MCF 10A (cell line): Measurements from ENCODE around the gene FUT2. TPM values are rescaled to one million over a fixed set of nuclear protein-coding genes. Genes with fewer than 3 reads are reported as not detected.
A peak's percentile ranks its signal among the peaks of the same experiment; 100 is the strongest.

Experiments
- BruUV-seq: library from RNA; stranded (reverse); fragments of 400-500 nt; replicated peaks from 2 replicates; lab custom pipeline; 2021; lab: Mats Ljungman, UMichigan
- CTCF ChIA-PET: fragments of 300-600 bp; sonication (Branson Sonifier 250); formaldehyde crosslinking; extraction: SDS; loops from one replicate; lab custom pipeline; 2021; ENCODE audit warnings: antibody characterized with exemption, inconsistent platforms; lab: Yijun Ruan, JAX
- POLR2A ChIA-PET: fragments of 300-600, 350-650 bp; sonication (Branson Sonifier 250); formaldehyde crosslinking; extraction: SDS; loops from one replicate; lab custom pipeline; 2020; ENCODE audit warnings: antibody characterized with exemption, inconsistent platforms; lab: Yijun Ruan, JAX
- DNase-seq: peaks from one replicate; pipeline ENCODE4 v3.0.0-alpha.2; 2018; ENCODE audit not compliant: unreplicated experiment
- H3K27ac Mint-ChIP-seq: one replicate; pipeline ENCODE4 v1.8.0; 2022; ENCODE audit warnings: mild to moderate bottlenecking, low read depth, mixed read lengths; ENCODE audit not compliant: unreplicated experiment
- H3K27me3 Mint-ChIP-seq: one replicate; pipeline ENCODE4 v1.8.0; 2022; ENCODE audit warnings: mixed read lengths; ENCODE audit not compliant: insufficient read depth, unreplicated experiment
- H3K36me3 Mint-ChIP-seq: one replicate; pipeline ENCODE4 v1.8.0; 2022; ENCODE audit warnings: mild to moderate bottlenecking, moderate library complexity, mixed read lengths; ENCODE audit not compliant: insufficient read depth, unreplicated experiment
- H3K4me1 Mint-ChIP-seq: one replicate; pipeline ENCODE4 v1.8.0; 2022; ENCODE audit warnings: mixed read lengths; ENCODE audit not compliant: insufficient read depth, unreplicated experiment
- H3K4me3 Mint-ChIP-seq: one replicate; pipeline ENCODE4 v1.8.0; 2022; ENCODE audit warnings: mild to moderate bottlenecking, moderate library complexity, mixed read lengths; ENCODE audit not compliant: unreplicated experiment
- H3K9me3 Mint-ChIP-seq: one replicate; pipeline ENCODE4 v1.8.0; 2022; ENCODE audit warnings: mixed read lengths; ENCODE audit not compliant: unreplicated experiment
- intact Hi-C: fragments of 100-400 bp; cut with micrococcal nuclease; formaldehyde crosslinking; loops from 2 replicates; pipeline ENCODE4 v1.14.1; 2022
- total RNA-seq: library from RNA; stranded (reverse); gene quantifications from 2 replicates; pipeline ENCODE4 v1.2.3, GENCODE V29; 2022
- TF ChIP-seq, protein P1 (sequence below): fragments of 200-600 bp; IDR thresholded peaks from one replicate; pipeline ENCODE4 v1.8.0; 2022; ENCODE audit warnings: antibody characterized with exemption, mild to moderate bottlenecking; ENCODE audit not compliant: unreplicated experiment

Gene FUT2
- total RNA-seq, 1 experiment from 2014 or later, result not detected

DNA sequence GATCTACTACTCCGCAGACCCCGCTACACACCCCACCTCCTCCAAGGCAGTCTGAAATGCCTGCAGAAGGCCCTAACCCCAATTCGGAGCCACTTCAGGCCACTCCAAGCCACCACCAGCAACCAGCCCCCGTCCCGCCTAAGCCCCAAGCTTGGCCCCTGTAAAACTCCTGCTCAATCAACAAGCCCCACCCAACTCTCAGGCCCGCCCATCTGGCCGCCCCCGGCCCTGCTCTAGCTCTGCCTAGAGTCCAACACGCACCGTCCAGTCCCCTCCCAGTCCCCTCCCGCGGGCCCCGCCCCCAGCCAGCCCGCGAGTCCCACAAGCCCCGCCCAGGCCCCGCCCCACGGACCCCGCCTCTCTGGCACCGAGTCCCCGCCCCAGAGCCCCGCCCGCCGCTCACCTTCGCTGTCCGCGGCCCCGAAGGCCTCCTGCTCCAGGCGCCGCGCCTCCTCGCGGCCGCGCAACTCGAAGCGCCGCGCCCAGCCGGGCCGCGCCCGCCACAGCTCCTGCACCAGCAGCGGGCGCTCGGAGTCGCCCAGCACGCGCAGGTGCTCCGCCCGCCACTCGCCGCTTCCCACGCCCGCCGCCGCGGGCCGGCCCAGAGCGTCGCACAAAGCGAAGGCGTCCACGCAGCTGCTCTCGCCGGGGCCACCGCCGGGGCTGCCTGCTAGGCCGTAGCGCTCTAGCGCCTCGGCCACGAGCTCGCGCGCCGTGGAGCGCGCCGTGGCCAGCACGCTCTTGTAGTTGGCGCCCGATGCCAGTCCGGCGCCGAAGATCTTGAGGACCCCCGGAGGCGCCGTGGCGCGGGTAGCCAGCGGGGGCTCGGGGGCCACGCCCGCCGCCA, 43.0 kb downstream of the FUT2 start:
- CTCF ChIA-PET, result interaction anchor here (0.6 to 1.7 kb wide), 19 partner anchors 10 to 1227 kb away, joined by 3 to 9 read pairs (median 3); partner anchors contain the start of gene CA11
- H3K4me1 Mint-ChIP-seq, result peaks cover 4% of the 10 kb centered on the region
- H3K4me3 Mint-ChIP-seq, result peak overlapping the region; percentile 66
- intact Hi-C loops, result loop anchor here (1.0 kb wide), 2 partner anchors 63 to 92 kb away; partner anchors contain the start of gene CA11
- POLR2A ChIA-PET, result interaction anchor here (0.9 to 2.2 kb wide), 10 partner anchors 12 to 158 kb away, joined by 3 to 10 read pairs (median 4); no protein-coding TSS in a partner anchor
- peak; percentile 93 for DNase-seq
- no peaks in the 10 kb centered on the region for H3K36me3 Mint-ChIP-seq
- H3K27ac Mint-ChIP-seq, result no peak overlapping the region
- H3K27me3 Mint-ChIP-seq, result no peaks in the 10 kb centered on the region
- TF ChIP-seq, protein P1, sequence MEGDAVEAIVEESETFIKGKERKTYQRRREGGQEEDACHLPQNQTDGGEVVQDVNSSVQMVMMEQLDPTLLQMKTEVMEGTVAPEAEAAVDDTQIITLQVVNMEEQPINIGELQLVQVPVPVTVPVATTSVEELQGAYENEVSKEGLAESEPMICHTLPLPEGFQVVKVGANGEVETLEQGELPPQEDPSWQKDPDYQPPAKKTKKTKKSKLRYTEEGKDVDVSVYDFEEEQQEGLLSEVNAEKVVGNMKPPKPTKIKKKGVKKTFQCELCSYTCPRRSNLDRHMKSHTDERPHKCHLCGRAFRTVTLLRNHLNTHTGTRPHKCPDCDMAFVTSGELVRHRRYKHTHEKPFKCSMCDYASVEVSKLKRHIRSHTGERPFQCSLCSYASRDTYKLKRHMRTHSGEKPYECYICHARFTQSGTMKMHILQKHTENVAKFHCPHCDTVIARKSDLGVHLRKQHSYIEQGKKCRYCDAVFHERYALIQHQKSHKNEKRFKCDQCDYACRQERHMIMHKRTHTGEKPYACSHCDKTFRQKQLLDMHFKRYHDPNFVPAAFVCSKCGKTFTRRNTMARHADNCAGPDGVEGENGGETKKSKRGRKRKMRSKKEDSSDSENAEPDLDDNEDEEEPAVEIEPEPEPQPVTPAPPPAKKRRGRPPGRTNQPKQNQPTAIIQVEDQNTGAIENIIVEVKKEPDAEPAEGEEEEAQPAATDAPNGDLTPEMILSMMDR, result peak; percentile 44
- no peaks in the 10 kb centered on the region for H3K9me3 Mint-ChIP-seq
- no TSS peak for BruUV-seq

DNA sequence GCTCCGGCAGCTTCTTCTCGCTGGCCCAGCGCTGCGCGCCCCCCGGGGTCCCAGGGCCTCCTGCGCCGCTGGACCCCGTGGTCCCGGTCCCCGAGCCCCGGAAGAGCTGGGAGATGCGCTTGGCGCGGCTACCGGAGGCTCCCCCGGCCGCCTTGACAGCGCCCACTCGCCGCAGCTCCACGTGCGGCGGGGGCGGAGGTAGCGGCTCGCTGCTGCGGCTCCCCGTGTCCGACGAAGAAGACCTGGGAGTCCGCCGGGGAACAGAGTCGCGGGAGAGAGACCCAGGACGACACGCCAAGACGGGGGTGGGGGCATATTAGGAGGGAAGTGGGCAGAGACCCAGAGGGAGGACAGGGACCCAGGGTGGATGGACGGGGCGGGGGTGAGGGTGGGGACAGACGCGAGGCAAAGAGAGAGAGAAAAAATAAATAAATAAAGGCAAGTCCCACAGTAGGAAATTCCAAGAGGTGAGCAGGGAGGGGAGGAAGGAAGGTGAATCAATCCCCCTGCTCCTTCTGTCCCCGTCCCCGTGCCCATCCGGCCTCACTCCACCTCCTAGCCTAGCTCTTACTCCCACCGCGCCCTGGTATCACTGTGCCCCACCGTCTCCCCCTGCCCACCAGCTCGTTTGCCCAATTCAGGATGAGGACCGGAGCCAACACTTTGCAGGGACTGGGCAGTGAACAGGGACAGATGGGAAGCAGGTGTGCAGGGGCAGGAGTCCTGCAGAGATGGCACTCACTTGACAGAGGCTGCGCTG, 43.8 kb downstream of the FUT2 start:
- Mint-ChIP-seq H3K9me3 (no peaks in the 10 kb centered on the region), H3K4me3 (peak overlapping the region; percentile 33), H3K4me1 (peaks cover 4% of the 10 kb centered on the region), H3K27ac (no peak overlapping the region), H3K36me3 (no peaks in the 10 kb centered on the region), H3K27me3 (no peaks in the 10 kb centered on the region)
- DNase-seq, result no peak
- BruUV-seq, result no TSS peak
- CTCF ChIA-PET, result interaction anchor here (0.6 to 1.7 kb wide), 20 partner anchors 12 to 1226 kb away, joined by 3 to 9 read pairs (median 3); partner anchors contain the start of gene CA11
- TF ChIP-seq, protein P1, result no peak
- POLR2A ChIA-PET, result interaction anchor here (0.8 to 2.2 kb wide), 7 partner anchors 12 to 105 kb away, joined by 3 to 10 read pairs (median 4); no protein-coding TSS in a partner anchor
- intact Hi-C loops, result loop anchor here (1.0 kb wide), 1 partner anchor 64 kb away; no protein-coding TSS in a partner anchor

DNA sequence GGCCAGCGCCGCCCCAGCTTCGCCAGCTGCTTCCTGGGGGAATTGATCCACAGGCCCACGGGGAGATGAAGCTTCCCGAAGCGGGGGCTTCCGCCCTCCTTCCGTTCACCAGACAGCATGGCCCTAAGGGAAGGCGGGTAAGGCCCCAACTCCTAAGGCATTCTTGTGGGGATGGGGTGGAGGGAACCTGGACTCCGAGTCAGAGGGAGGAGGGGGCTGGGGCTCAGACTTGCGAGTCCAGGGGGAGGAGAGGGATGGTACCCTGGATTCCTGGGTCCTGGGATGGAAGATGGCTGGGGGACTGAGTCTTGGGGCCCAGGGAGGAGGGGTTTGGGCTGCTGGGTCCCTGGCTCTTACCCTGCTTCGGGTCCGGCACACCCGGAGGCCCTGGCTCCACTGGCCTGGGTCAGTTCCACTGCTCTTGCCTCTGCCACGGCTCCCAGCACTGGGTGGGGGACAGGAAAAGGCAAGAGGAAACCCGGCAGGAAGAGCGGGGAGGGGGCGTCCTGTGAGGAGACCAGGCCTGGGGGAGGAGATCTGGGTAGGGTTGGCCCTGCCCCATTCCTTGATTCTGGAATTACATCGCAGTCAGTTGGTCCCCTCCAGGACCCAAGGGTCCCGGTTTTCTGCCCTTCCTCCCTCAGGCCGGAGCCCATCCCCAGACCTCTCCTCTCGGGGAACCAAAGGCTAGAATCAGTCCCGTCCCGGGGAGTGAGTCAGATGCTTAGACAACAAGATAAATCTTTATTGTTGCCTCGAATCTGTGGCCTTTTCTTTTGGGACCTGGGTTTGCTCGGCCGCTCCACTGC, 44.6 kb downstream of the FUT2 start, which contains the start of gene RASIP1:
RASIP1 (minus strand) TSS at position 447 of the 809 bp plus-strand sequence; CDS start at position 119, 328 bp downstream.
- DNase-seq, result no peak
- TF ChIP-seq, protein P1, result no peak
- Mint-ChIP-seq H3K27ac (no peak within 1 kb of the TSS), H3K4me3 (peak within 1 kb of the TSS; percentile 33), H3K36me3 (no peaks in the 10 kb centered on the region), H3K9me3 (no peaks in the 10 kb centered on the region), H3K4me1 (peaks cover 4% of the 10 kb centered on the region), H3K27me3 (no peaks in the 10 kb centered on the region)
- intact Hi-C loops, result no loop called here
- CTCF ChIA-PET, result interaction anchor here (0.6 to 1.6 kb wide), 5 partner anchors 11 to 344 kb away, joined by 3 to 9 read pairs (median 4); no protein-coding TSS in a partner anchor
- BruUV-seq, result no TSS peak
- POLR2A ChIA-PET, result interaction anchor here (0.8 to 2.2 kb wide), 2 partner anchors 11 to 40 kb away, joined by 3 to 10 read pairs; no protein-coding TSS in a partner anchor
